Measurements from ENCODE around the gene SAT1.
"Not testable (repeated sequence)": the region's sequence is repeated elsewhere in the genome, so short reads cannot be mapped to it uniquely, and the experiment has no call there.

The SAT1 gene

DNA sequence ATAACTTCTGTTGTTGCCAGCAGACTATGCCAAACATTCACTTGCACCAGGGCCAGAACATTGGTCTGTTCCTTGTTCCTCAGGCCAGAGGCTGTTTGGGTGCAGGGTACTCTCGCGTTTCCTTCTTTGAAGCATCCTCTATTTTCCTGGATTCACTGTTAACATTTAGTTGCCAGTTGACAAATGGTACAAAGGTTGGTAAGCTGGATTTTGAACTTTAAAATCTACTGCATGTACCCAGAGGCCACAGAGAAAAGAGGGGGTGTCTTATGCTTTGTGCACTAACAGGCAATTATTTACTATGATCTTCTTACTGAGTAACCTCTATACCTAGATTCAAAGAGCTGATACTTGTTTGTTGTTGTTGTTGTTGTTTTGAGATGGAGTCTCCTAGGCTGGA lies 12.8 kb upstream of the SAT1 start:
- Histone ChIP-seq H3K79me2 (no peaks in the 10 kb centered on the region), H3K4me1 (no peaks in the 10 kb centered on the region), H2AFZ (no peak overlapping the region), H3K36me3 (ENCODE audit: control insufficient read depth, insufficient read depth, low read length) (no peaks in the 10 kb centered on the region), H3K27ac (no peak overlapping the region), H3K27me3 (ENCODE audit: control insufficient read depth, insufficient read depth, low read length) (no peaks in the 10 kb centered on the region), H3K4me3 (ENCODE audit: low read depth, low read length) (no peak overlapping the region), H3K9me3 (ENCODE audit: control insufficient read depth, low read length) (no peaks in the 10 kb centered on the region), H3K4me2 (ENCODE audit: low read length) (no peak overlapping the region), H3K9ac (no peak overlapping the region)
- TF ChIP-seq, protein P1, sequence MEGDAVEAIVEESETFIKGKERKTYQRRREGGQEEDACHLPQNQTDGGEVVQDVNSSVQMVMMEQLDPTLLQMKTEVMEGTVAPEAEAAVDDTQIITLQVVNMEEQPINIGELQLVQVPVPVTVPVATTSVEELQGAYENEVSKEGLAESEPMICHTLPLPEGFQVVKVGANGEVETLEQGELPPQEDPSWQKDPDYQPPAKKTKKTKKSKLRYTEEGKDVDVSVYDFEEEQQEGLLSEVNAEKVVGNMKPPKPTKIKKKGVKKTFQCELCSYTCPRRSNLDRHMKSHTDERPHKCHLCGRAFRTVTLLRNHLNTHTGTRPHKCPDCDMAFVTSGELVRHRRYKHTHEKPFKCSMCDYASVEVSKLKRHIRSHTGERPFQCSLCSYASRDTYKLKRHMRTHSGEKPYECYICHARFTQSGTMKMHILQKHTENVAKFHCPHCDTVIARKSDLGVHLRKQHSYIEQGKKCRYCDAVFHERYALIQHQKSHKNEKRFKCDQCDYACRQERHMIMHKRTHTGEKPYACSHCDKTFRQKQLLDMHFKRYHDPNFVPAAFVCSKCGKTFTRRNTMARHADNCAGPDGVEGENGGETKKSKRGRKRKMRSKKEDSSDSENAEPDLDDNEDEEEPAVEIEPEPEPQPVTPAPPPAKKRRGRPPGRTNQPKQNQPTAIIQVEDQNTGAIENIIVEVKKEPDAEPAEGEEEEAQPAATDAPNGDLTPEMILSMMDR (IDR thresholded peaks at IDR 0.05): no peak

DNA sequence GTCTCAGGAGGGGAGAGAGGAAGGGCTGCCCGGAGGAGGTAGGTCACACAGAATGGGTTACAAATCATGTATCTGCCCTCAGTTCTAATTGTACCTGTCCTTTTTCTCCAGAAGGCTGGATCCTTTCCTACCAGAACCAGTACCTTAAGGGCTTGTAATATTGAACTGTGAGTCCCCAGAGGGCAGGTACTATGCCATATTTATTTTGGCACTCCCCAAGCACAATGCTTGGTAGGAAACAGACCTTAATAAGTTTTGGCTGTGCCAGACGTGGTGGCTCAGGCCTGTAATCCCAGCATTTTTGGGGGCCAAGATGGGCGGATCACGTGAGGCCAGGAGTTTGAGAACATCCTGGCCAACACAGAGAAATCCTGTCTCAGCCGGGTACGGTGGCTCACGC lies 11.9 kb upstream of the SAT1 start:
- not testable (repeated sequence) for H3K4me3 ChIP-seq (ENCODE audit: low read depth, low read length); H3K36me3 ChIP-seq (ENCODE audit: control insufficient read depth, insufficient read depth, low read length); H3K9ac ChIP-seq; H2AFZ ChIP-seq; H3K27ac ChIP-seq; H3K79me2 ChIP-seq; H3K4me1 ChIP-seq; H3K9me3 ChIP-seq (ENCODE audit: control insufficient read depth, low read length); H3K4me2 ChIP-seq (ENCODE audit: low read length); H3K27me3 ChIP-seq (ENCODE audit: control insufficient read depth, insufficient read depth, low read length)

DNA sequence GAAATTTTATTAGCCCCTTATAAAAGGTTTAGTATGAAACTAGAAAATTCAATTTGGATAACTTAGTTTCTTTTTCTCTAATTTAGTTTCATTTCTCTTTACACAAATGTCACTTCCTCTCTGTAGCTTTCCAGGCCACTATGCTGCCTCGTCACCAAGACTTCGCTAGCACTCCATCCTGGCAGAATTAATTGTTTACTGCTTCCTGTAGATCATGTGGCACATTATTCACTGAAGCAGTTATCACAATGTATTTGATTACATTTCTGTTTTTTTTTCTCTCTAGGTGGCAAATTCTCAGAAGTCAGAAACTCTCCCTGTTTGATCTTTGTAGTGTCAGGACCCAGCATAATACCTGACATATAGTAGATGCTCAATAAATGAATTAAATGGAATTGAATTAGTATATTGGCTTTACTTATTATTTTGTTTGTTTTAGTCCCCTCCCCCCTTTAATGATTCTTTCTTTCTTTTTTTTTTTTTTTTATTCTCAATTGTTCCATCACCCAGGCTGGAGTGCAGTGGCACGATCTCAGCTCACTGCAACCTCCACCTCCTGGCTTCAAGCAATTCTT lies 9.3 kb upstream of the SAT1 start:
- no peak overlapping the region for H2AFZ ChIP-seq
- H3K79me2 ChIP-seq: no peaks in the 10 kb centered on the region
- H3K27ac ChIP-seq: peak overlapping the region; percentile 56

DNA sequence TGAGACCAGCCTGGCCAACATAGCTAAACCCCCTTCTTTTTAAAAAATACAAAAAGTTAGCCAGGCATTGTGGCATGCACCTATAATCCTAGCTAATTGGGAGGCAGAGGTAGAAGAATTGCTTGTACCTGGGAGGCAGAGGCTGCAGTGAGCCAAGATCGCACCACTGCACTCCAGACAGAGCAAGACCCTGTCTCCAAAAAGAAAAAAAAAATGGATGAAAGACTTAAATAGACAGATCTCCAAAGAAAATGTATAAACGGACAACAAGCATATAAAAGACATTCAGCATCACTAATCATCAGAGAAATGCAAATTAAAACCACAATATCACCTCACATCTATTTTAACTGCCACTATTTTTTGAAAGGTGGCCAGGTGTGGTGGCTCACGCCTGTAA lies 6.6 kb upstream of the SAT1 start:
- Histone ChIP-seq H3K27me3 (ENCODE audit: control insufficient read depth, insufficient read depth, low read length) (no peaks in the 10 kb centered on the region), H3K9ac (no peak overlapping the region), H3K4me2 (ENCODE audit: low read length) (no peak overlapping the region), H3K4me3 (ENCODE audit: low read depth, low read length) (no peak overlapping the region), H3K79me2 (no peaks in the 10 kb centered on the region), H3K36me3 (ENCODE audit: control insufficient read depth, insufficient read depth, low read length) (no peaks in the 10 kb centered on the region), H2AFZ (no peak overlapping the region), H3K4me1 (no peaks in the 10 kb centered on the region), H3K9me3 (ENCODE audit: control insufficient read depth, low read length) (no peaks in the 10 kb centered on the region), H3K27ac (no peak overlapping the region)
- TF ChIP-seq, protein P1 (IDR thresholded peaks at IDR 0.05): no peak

More for the DNA sequence above, 9.3 kb upstream of the SAT1 start:
- Histone ChIP-seq H3K27me3 (ENCODE audit: control insufficient read depth, insufficient read depth, low read length) (no peaks in the 10 kb centered on the region), H3K9ac (no peak overlapping the region), H3K9me3 (ENCODE audit: control insufficient read depth, low read length) (no peaks in the 10 kb centered on the region), H3K4me1 (no peaks in the 10 kb centered on the region), H3K4me3 (ENCODE audit: low read depth, low read length) (no peak overlapping the region), H3K36me3 (ENCODE audit: control insufficient read depth, insufficient read depth, low read length) (no peaks in the 10 kb centered on the region), H3K4me2 (ENCODE audit: low read length) (no peak overlapping the region)
- TF ChIP-seq, protein P1 (IDR thresholded peaks at IDR 0.05): no peak

DNA sequence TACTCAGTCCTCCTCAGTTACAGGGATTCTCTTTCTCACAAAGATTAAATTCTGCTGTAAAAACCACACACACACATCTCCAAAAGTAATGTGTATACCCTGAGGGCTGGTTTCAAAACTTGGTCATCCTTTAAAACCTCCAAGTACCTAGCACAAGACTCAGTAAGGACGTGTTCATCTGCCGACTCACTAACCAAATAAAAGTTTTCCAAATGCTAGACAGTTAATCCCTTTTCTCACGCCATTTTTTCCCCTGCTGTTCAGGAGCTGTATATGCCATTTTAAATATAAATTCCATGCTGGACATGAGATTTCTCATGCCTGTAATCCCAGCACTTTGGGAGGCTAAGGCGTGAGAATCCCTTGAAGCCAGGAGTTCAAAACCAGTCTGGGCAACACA lies 3.9 kb upstream of the SAT1 start:
- TF ChIP-seq, protein P1 (IDR thresholded peaks at IDR 0.05): no peak
- no peaks in the 10 kb centered on the region for H3K36me3 ChIP-seq (ENCODE audit: control insufficient read depth, insufficient read depth, low read length)
- H2AFZ ChIP-seq: no peak overlapping the region

More for the DNA sequence above, 3.9 kb upstream of the SAT1 start:
- H3K27ac ChIP-seq: no peak overlapping the region
- H3K27me3 ChIP-seq (ENCODE audit: control insufficient read depth, insufficient read depth, low read length): no peaks in the 10 kb centered on the region
- no peaks in the 10 kb centered on the region for H3K9me3 ChIP-seq (ENCODE audit: control insufficient read depth, low read length)
- H3K4me1 ChIP-seq: no peaks in the 10 kb centered on the region
- no peak overlapping the region for H3K4me3 ChIP-seq (ENCODE audit: low read depth, low read length)
- no peak overlapping the region for H3K4me2 ChIP-seq (ENCODE audit: low read length)
- no peaks in the 10 kb centered on the region for H3K79me2 ChIP-seq
- H3K9ac ChIP-seq: no peak overlapping the region
